Hindlimb muscle (tissue), 1 donor: ENCODE measurements around the gene NRN1. TPM values are rescaled to one million over a fixed set of nuclear protein-coding genes. Genes with fewer than 3 reads are reported as not detected.

Source experiments
- DNase-seq: peaks from one replicate; pipeline ENCODE4 v3.0.0-alpha.2; 2013
- polyA plus RNA-seq: library from polyadenylated mRNA; unstranded; fragments of 120-200 nt; gene quantifications from one replicate; pipeline ENCODE4 v1.2.1, GENCODE V29; 2013; ENCODE audit not compliant: insufficient read length

Gene NRN1
- polyA plus RNA-seq, 1 donor: 24.7 TPM

DNA sequence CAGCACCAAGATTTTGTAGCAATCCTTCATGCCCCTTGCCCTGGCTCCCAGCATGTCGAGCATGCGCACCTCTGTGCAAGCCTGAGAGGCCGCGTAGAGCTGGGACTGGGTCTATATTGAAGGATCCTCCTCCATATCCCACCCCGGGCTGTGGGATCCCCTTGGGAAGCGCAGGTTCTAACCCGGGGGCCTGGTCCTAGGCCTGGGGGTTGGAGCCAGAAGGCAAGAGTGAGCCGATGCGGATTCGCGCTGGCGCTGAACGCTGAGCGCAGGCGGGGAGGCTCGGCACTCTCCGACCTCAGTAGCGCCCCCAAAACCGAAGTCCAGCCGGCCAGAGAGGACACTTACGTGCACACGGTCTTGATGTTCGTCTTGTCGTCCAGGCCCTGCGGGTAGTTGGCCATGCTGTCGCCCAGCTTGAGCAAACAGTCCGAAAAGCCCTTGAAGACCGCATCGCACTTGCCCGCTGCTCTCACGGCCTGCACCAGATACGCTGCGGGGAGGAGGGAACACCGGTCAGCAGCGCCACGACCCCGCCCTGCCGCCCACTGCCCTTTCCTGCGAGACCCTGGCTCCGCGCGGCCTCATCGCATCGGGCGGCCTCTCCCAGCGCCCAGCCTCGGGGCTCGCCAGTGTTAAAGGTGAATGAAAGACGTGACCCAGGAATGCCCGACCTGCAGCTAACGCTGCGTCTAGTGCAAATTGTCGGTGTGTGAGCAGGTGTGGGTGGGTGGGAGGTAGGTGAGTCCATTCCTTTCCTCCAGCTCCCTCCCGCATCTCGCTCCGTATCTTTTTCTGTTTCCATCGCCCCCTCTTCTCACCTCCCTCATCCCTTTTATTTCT is 4.5 kb downstream of the NRN1 start:
- no peak for DNase-seq

GRCh38 chr6:6001443-6001842 is 5.3 kb downstream of the NRN1 start:
- no peak for DNase-seq

- DNase-seq: no peak
These were observed 6.8 kb downstream of the NRN1 start for GRCh38 chr6:5999688-6000608.

DNA sequence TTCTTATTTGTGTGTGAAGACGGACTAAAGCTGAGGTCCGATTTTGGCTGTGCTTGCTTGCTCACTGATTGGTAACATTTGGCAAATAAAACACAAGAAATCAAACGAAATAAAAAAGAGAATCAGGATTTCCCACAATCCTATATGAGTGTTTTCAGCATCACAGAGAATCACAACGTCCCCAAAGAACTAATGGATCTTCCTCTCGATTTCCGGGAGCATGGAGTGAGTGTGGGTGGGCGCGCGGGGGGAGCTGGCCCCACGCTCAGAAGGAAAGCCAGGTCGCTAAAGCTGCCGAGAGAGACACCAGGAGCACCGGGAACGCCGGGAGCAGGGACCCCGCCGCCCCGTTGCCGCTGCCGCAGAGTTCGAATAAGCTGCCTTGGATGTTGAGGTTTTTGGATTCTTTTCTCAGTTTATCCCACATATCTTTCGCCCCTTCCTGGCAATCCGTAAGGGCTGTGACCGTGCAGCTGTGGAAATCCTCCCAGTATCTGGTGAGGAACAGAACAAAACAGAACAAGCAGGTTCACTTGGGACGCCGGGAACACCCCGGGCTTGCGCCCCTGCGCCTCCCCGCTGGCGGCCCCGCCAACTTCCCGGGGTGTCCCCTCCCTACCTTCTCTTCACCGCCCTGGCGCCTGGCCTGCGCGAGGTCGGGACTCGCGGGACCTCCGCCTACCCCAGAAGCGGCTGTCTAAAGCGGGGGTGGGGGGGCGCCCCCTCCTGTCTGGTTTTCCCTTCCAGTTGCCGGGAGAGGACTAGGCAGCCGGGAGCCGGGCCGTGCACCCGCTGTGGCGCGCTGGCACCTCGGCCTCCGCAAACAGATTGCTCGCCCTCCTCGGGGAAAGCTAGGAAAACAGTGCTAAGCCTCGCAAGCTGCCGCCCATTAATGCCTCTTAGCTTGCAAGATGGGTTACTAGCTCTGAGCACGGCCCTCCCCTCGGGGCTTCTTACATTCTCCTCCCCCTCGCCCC is 7.7 kb downstream of the NRN1 start:
- no peak for DNase-seq

GRCh38 chr6:5998236-5998635 is 8.5 kb downstream of the NRN1 start:
- no peak for DNase-seq

- no peak for DNase-seq
These were observed 9.2 kb downstream of the NRN1 start for GRCh38 chr6:5997420-5997987.

- no peak for DNase-seq
These were observed 9.9 kb downstream of the NRN1 start for GRCh38 chr6:5996714-5997419.

- DNase-seq: peak; percentile 84
These were observed 10.6 kb downstream of the NRN1 start for GRCh38 chr6:5995949-5996713.

- no peak for DNase-seq
These were observed 11.1 kb downstream of the NRN1 start for GRCh38 chr6:5995658-5995948.

DNA sequence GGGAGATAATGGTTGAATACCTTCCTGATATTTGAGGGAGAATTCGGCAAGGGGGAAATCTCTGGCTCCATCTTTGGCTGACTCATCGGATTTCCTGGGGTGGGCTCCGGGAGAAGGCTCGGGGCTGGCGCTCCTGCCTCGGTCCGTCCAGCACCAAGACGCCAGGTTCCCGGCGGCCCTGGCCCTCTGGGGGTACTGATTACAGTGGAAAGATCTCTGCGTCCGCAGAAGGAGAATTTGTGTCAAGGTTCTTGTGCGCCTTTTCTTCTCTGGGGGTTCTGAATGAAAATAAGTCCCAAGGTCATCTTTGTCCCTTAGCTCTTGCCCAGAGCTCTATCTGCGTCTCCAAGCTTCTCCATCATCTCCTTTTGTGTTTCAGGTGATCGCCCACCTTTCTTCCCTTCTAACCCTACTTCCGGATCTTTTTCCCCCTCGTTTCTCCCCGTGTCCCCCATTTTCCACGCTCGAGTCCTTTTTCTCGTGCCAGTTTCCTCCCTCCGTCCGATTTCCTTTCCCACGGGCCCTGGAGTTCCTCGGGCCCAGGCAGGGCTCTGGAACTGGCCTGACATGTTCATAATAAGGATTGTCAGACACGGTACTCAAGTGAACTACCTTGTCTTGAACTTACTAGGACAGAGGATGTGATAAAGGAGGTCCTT is 11.6 kb downstream of the NRN1 start:
- no peak for DNase-seq

GRCh38 chr6:5994234-5994998 is 12.3 kb downstream of the NRN1 start:
- no peak for DNase-seq

GRCh38 chr6:5992551-5993225 is 14.0 kb downstream of the NRN1 start:
- DNase-seq: no peak

GRCh38 chr6:5990786-5991185 is 15.9 kb downstream of the NRN1 start:
- no peak for DNase-seq

- no peak for DNase-seq
These were observed 17.5 kb downstream of the NRN1 start for GRCh38 chr6:5989141-5989723.

DNA sequence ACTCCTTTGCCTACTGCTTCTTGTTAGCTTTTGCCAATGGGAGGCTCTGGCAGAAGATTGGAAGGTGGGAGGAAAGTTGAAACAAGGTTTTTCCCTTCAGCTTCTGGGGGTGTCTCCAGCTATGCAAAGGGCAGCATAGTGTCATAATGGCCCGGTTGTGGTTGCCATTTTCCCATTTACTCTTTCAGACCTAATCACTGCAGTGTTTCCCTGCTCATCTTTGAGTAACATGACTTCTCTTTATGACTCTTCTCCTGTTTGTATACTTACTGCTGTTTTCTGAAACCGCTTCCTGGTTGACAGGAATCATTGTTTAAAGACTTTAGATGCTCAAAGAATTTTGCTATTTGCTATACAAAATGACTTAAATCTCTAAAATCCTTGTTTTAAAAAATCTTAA is 19.9 kb downstream of the NRN1 start:
- DNase-seq: no peak

DNA sequence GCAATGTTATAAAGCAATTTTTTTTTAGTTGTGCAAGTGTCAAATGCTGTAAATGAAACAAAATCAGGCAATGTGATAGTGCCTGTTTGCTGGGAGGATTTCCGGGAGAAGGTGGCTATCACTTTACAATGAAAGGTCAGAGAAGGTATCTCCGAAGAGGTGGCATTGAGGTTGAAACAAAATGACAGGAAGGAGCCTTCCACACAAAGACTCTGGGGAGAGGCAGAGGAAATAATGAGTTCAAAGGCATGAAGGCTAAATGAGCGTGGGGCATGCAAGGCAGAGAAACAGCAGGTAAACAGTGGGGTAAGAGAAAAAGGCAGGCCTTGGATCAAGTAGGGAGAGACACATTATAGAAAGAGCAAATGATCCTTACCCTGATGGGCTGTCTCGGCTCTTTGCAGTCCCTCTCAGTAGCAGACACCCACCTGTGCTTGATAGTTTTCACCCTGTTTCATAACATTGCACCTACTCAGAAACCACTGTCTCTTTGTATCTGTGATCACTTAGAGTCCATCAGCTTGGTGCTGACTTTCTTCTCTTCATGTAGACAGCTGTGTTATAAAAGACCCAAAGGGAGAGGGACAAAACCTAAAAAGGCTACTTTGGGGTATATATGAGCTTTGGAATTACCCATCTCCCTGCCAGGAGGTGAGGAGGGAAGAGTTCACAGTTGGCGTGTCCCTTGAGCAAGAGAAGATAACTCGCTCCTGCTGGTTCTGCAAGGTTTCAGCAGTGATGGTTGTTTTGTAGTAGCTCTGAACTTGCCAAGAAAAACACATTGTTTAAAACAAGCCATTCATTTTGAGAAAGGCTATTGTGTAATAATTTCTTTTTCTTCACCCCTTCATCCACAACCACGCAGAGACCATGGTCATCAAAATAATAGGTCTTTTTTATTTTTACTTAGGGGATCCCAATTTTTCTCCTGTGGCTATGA is 22.3 kb downstream of the NRN1 start:
- no peak for DNase-seq
